NCI-H526 (cell line): ENCODE results near the gene IL12B.
A peak's percentile ranks its signal among the peaks of the same experiment; 100 is the strongest.
"Not testable (repeated sequence)": the region's sequence is repeated elsewhere in the genome, so short reads cannot be mapped to it uniquely, and the experiment has no call there.

Experiments used
- DNase-seq, 2 experiments: peaks; one replicate each; lab custom pipeline; 2025; lab: John Stamatoyannopoulos, UW

Gene IL12B

GRCh38 chr5:159332800-159333544 lies 2.7 kb upstream of the IL12B start:
- no peak for DNase-seq

- DNase-seq, result peak; percentile 19 to 58
Observed at GRCh38 chr5:159331093-159331973, 1.0 kb upstream of the IL12B start.

GRCh38 chr5:159324986-159325385 lies 5.3 kb downstream of the IL12B start:
- no peak for DNase-seq

- DNase-seq, result no peak
Observed at GRCh38 chr5:159324102-159324755, 6.1 kb downstream of the IL12B start.

- no peak for DNase-seq
Observed at GRCh38 chr5:159322180-159322579, 8.1 kb downstream of the IL12B start.

GRCh38 chr5:159319832-159320231 lies 10.5 kb downstream of the IL12B start:
- no peak for DNase-seq

GRCh38 chr5:159319363-159319762 lies 10.9 kb downstream of the IL12B start:
- no peak for DNase-seq

GRCh38 chr5:159318448-159318847 lies 11.8 kb downstream of the IL12B start:
- DNase-seq, result no peak

- no peak for DNase-seq
Observed at GRCh38 chr5:159317849-159318248, 12.4 kb downstream of the IL12B start.

GRCh38 chr5:159316519-159317383 lies 13.5 kb downstream of the IL12B start:
- peak in 1 of 2 experiments; percentile 40 for DNase-seq

GRCh38 chr5:159313197-159313596 lies 17.1 kb downstream of the IL12B start:
- DNase-seq, result no peak

- DNase-seq, result no peak
Observed at GRCh38 chr5:159311063-159311462, 19.2 kb downstream of the IL12B start.

GRCh38 chr5:159310511-159310910 lies 19.8 kb downstream of the IL12B start:
- peak; percentile 9 to 70 for DNase-seq

GRCh38 chr5:159309689-159310433 lies 20.4 kb downstream of the IL12B start:
- no peak for DNase-seq

- no peak for DNase-seq
Observed at GRCh38 chr5:159304961-159305595, 25.2 kb downstream of the IL12B start.

- no peak for DNase-seq
Observed at GRCh38 chr5:159303286-159303685, 27.0 kb downstream of the IL12B start.

GRCh38 chr5:159301929-159302860 lies 28.1 kb downstream of the IL12B start:
- DNase-seq, result not testable (repeated sequence)

GRCh38 chr5:159301466-159301865 lies 28.8 kb downstream of the IL12B start:
- no peak for DNase-seq

- DNase-seq, result not testable (repeated sequence)
Observed at GRCh38 chr5:159297300-159297699, 33.0 kb downstream of the IL12B start.
